RWPE1 (cell line): ENCODE measurements around the gene ZFYVE28.

Experiments used
- CTCF ChIA-PET: fragments of 350-600 bp; sonication (Branson Sonifier 250); formaldehyde crosslinking; extraction: SDS; loops from one replicate; lab custom pipeline; 2021; lab: Yijun Ruan, JAX
- POLR2A ChIA-PET: fragments of 400-600 bp; formaldehyde crosslinking; extraction: SDS; loops from one replicate; lab custom pipeline; 2020; ENCODE audit warnings: antibody characterized with exemption; ENCODE audit not compliant: low non-redundant PET; lab: Yijun Ruan, JAX
- DNase-seq: peaks from one replicate; pipeline ENCODE4 v3.0.0; 2012; ENCODE audit warnings: low spot score
- H3K27ac ChIP-seq: fragments of 450-650 bp; 2 replicates; pipeline ENCODE4 v1.5.1; 2017
- TF ChIP-seq, protein P1 (sequence below): fragments of 450-650 bp; conservative IDR thresholded peaks from 2 replicates; pipeline ENCODE4 v1.5.1; 2017; ENCODE audit warnings: low read depth, mild to moderate bottlenecking

ZFYVE28 gene

GRCh38 chr4:2421928-2422327 lies 3.5 kb upstream of the ZFYVE28 start:
- H3K27ac ChIP-seq, result no peak overlapping the region
- no peak for DNase-seq
- TF ChIP-seq, protein P1, sequence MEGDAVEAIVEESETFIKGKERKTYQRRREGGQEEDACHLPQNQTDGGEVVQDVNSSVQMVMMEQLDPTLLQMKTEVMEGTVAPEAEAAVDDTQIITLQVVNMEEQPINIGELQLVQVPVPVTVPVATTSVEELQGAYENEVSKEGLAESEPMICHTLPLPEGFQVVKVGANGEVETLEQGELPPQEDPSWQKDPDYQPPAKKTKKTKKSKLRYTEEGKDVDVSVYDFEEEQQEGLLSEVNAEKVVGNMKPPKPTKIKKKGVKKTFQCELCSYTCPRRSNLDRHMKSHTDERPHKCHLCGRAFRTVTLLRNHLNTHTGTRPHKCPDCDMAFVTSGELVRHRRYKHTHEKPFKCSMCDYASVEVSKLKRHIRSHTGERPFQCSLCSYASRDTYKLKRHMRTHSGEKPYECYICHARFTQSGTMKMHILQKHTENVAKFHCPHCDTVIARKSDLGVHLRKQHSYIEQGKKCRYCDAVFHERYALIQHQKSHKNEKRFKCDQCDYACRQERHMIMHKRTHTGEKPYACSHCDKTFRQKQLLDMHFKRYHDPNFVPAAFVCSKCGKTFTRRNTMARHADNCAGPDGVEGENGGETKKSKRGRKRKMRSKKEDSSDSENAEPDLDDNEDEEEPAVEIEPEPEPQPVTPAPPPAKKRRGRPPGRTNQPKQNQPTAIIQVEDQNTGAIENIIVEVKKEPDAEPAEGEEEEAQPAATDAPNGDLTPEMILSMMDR, result no peak
- POLR2A ChIA-PET, result no interaction called here
- CTCF ChIA-PET, result no interaction called here

GRCh38 chr4:2419814-2420213 lies 1.4 kb upstream of the ZFYVE28 start:
- no peak for DNase-seq
- TF ChIP-seq, protein P1, result no peak
- no peak overlapping the region for H3K27ac ChIP-seq
- CTCF ChIA-PET, result no interaction called here
- POLR2A ChIA-PET, result no interaction called here

DNA sequence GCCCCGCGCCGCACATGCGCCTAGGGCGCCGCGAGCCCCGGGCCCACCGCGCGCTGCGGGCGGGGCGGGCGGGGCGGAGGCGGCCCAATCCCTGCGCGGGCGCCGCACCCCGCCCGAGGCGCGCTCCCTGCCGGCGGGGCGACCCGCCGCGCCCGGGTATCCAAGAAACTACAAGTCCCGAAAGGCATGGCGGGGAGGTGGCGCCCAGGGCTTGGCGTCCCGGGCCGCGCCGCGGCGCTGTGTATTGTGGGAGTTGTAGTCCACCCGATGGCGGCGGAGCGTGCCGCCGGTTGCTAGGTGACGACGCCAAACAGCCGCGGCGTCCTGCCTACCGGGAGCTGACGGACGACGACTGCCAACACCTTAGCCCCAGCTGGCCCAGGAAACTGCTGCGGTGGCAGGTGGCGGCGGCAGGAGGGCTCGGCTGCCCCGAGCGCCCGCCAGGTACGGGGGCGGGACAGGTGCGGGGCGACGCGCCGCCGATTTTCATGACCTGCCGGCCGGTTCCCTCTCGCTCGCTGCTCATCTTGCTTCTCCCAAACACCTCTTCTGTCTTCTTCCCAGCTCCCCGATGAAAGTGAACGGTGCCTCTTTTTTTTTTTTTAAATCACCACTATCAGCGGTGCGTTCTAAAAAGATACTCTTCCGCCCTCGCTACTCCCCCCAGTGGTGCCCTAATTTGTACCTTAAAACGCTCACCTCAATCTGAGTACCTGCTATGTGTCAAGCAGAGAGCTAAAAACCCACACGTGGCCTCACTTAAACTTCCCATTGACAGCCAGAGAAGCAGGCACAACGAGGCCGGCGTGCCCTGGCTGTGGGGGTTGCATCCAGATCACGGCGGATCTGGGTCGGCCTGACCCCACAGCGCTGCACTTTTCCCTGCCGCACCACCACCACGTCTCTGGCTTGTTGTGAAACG lies 466 bp upstream of the ZFYVE28 start, which contains the start of gene CFAP99:
CFAP99 (plus strand) TSS at position 306 of the 922 bp plus-strand sequence.
- H3K27ac ChIP-seq, result no peak within 1 kb of the TSS
- peak; percentile 87 for DNase-seq
- TF ChIP-seq, protein P1, result 0 out of 2 replicates have a peak, but pooled peaks have one; percentile 22
- ChIA-PET CTCF (interaction anchor here (0.5 to 0.6 kb wide), 3 partner anchors 49 to 186 kb away, joined by 3 to 5 read pairs (median 4); no protein-coding TSS in a partner anchor), POLR2A (no interaction called here)

- ChIA-PET CTCF (no interaction called here), POLR2A (no interaction called here)
- H3K27ac ChIP-seq, result no peak overlapping the region
- DNase-seq, result no peak
- TF ChIP-seq, protein P1, result no peak
Measured at GRCh38 chr4:2417226-2417764, 1.1 kb downstream of the ZFYVE28 start.

DNA sequence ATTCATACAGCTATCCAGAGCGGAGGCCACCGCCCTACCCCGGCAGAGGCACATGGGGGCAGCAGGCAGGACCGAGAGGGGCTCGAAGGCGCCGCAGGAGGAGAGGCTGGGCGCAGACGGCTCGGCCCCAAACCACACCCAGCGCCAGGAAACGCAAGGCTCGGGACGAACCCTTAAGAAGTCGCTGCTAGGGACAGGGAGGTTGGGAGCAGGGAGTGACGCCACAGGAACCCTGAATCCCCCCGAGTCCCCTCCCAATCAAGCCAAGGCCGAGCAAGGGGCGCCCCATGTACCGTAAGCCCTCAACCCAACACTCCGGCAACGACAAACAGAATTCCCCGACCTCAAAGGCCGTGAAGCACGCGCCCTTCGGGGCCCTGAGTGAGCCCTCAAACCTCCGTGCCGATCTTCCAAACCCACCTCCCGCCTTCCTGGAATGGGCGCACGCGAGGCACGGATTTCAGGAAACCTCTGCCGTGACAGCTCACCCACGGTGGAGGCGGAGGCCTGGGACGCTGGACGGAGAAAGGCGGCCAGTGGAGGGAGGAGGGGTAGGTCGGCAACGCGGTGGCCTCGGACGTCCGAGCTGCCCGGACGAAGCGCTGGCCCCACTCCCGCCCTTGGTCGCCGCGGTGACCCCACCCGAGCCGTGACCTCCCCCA lies 1.8 kb downstream of the ZFYVE28 start:
- ChIA-PET POLR2A (interaction anchor here (0.6 kb wide), 1 partner anchor 221 kb away, joined by 3 read pairs; no protein-coding TSS in a partner anchor), CTCF (no interaction called here)
- no peak overlapping the region for H3K27ac ChIP-seq
- DNase-seq, result no peak
- TF ChIP-seq, protein P1, result no peak
